HepG2 (cell line): ENCODE measurements around the gene SREBF1. TPM values are rescaled to one million over a fixed set of nuclear protein-coding genes. Genes with fewer than 3 reads are reported as not detected.

Source experiments
- FOXP1 ChIP-seq, 2 experiments: fragments of 450-650 bp in 1 of 2; IDR thresholded peaks; 2 replicates each; pipeline ENCODE4 v1.6.1; 2017 to 2018; ENCODE audit warnings: antibody characterized with exemption in 1 of 2
- TAF1 ChIP-seq: sonication (generic); formaldehyde crosslinking; IDR thresholded peaks from 2 replicates; pipeline ENCODE4 v1.4.0; 2020; ENCODE audit warnings: missing genetic modification reagents
- ZMYM4 ChIP-seq: sonication (generic); formaldehyde crosslinking; IDR thresholded peaks from 2 replicates; pipeline ENCODE4 v1.8.1; 2023; ENCODE audit warnings: mild to moderate bottlenecking, missing genetic modification reagents
- ZNF138 ChIP-seq: sonication (generic); formaldehyde crosslinking; IDR thresholded peaks from 2 replicates; pipeline ENCODE4 v1.5.0; 2020; ENCODE audit warnings: mild to moderate bottlenecking, low read depth, missing genetic modification reagents
- ZNF260 ChIP-seq: sonication (generic); formaldehyde crosslinking; IDR thresholded peaks from 2 replicates; pipeline ENCODE4 v1.4.0; 2020; ENCODE audit warnings: missing genetic modification reagents, low read depth, mild to moderate bottlenecking, borderline replicate concordance
- ZNF558 ChIP-seq: sonication (generic); formaldehyde crosslinking; IDR thresholded peaks from 2 replicates; pipeline ENCODE4 v1.9.0; 2022; ENCODE audit warnings: mild to moderate bottlenecking, missing genetic modification reagents, borderline replicate concordance
- polyA plus RNA-seq, 8 experiments: library from polyadenylated mRNA; depleted of rRNA in 3 of 8; stranded (reverse) in 7 of 8; unstranded in 1 of 8; fragments of >200 nt; fragmentation: Illumina TruSeq in 4 of 8; extraction: Trizol in 4 of 8; gene quantifications; 2 replicates each; pipeline versions ENCODE4 v1.2.1 to v1.2.3, GENCODE V29; 2011 to 2016; ENCODE audit warnings: low read depth in 4 of 8, missing spikeins in 1 of 8, mixed read lengths in 1 of 8; ENCODE audit not compliant: insufficient read depth in 1 of 8
- total RNA-seq, 5 experiments: library from RNA; depleted of rRNA; stranded (reverse); fragments of >200 nt; fragmentation: Illumina TruSeq; extraction: Trizol; gene quantifications; 2 replicates each; pipeline ENCODE4 v1.2.3, GENCODE V29; 2016; ENCODE audit warnings: low read depth in 1 of 5
- TF ChIP-seq, protein P1 (sequence below): sonication (generic); formaldehyde crosslinking; IDR thresholded peaks from 2 replicates; pipeline ENCODE4 v1.5.1; 2020; ENCODE audit warnings: missing genetic modification reagents, mild to moderate bottlenecking, borderline replicate concordance
- TF ChIP-seq, protein P2 (sequence below): sonication (generic); formaldehyde crosslinking; IDR thresholded peaks from 2 replicates; pipeline ENCODE4 v1.4.0; 2020; ENCODE audit warnings: mild to moderate bottlenecking, missing genetic modification reagents, borderline replicate concordance
- TF ChIP-seq, protein P3 (sequence below): sonication (generic); formaldehyde crosslinking; IDR thresholded peaks from 2 replicates; pipeline ENCODE4 v1.4.0; 2020; ENCODE audit warnings: missing genetic modification reagents
- TF ChIP-seq, protein P4 (sequence below): sonication (generic); formaldehyde crosslinking; IDR thresholded peaks from 2 replicates; pipeline ENCODE4 v1.8.0; 2022; ENCODE audit warnings: mild to moderate bottlenecking, missing genetic modification reagents; ENCODE audit not compliant: insufficient replicate concordance
- TF ChIP-seq, protein P5 (sequence below): sonication (generic); formaldehyde crosslinking; IDR thresholded peaks from 2 replicates; pipeline ENCODE4 v1.5.1; 2020; ENCODE audit warnings: mild to moderate bottlenecking, missing genetic modification reagents

The SREBF1 gene
- total and polyA plus RNA-seq, 2 of the 13 experiments (the other 11 are each of a cell fraction or from before 2014, with no cell fraction given), result 34.3 to 38.0 TPM

DNA sequence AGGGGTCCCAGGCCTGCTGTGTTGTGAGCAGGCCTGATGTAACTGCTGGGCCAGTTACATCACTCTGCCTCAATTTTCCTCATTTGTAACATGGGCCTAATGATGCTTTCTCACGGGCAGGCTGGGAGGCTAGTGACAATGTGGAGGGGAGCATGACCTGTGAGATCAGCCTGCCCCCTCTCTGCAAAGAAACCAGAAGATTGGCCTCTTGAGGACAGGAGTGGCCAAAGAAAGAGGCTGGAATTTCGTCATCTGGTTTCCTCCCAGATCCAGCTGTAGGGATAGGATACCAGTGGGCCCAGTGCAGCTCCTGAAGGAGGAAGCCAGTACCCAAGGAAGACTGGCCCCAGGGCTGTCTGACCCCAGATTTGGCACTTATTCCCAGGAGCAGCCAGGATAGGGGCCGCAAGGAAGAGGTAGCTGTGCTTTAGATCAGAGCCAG is 615 bp upstream of the SREBF1 start (continued):
- TF ChIP-seq, protein P1, sequence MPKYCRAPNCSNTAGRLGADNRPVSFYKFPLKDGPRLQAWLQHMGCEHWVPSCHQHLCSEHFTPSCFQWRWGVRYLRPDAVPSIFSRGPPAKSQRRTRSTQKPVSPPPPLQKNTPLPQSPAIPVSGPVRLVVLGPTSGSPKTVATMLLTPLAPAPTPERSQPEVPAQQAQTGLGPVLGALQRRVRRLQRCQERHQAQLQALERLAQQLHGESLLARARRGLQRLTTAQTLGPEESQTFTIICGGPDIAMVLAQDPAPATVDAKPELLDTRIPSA (CRISPR knock-in tag), result 0 out of 2 replicates have a peak, but pooled peaks have one; percentile 77
- TF ChIP-seq ZNF558 (CRISPR knock-in tag) (no peak), TAF1 (CRISPR knock-in tag) (0 out of 2 replicates have a peak, but pooled peaks have one; percentile 20), ZNF260 (CRISPR knock-in tag) (no peak), FOXP1 (IDR thresholded peaks at IDR 0.05) (no peak), FOXP1 (CRISPR knock-in tag; IDR thresholded peaks at IDR 0.05) (no peak), ZMYM4 (no peak), ZNF138 (CRISPR knock-in tag) (0 out of 2 replicates have a peak, but pooled peaks have one; percentile 23)
- TF ChIP-seq, protein P2, sequence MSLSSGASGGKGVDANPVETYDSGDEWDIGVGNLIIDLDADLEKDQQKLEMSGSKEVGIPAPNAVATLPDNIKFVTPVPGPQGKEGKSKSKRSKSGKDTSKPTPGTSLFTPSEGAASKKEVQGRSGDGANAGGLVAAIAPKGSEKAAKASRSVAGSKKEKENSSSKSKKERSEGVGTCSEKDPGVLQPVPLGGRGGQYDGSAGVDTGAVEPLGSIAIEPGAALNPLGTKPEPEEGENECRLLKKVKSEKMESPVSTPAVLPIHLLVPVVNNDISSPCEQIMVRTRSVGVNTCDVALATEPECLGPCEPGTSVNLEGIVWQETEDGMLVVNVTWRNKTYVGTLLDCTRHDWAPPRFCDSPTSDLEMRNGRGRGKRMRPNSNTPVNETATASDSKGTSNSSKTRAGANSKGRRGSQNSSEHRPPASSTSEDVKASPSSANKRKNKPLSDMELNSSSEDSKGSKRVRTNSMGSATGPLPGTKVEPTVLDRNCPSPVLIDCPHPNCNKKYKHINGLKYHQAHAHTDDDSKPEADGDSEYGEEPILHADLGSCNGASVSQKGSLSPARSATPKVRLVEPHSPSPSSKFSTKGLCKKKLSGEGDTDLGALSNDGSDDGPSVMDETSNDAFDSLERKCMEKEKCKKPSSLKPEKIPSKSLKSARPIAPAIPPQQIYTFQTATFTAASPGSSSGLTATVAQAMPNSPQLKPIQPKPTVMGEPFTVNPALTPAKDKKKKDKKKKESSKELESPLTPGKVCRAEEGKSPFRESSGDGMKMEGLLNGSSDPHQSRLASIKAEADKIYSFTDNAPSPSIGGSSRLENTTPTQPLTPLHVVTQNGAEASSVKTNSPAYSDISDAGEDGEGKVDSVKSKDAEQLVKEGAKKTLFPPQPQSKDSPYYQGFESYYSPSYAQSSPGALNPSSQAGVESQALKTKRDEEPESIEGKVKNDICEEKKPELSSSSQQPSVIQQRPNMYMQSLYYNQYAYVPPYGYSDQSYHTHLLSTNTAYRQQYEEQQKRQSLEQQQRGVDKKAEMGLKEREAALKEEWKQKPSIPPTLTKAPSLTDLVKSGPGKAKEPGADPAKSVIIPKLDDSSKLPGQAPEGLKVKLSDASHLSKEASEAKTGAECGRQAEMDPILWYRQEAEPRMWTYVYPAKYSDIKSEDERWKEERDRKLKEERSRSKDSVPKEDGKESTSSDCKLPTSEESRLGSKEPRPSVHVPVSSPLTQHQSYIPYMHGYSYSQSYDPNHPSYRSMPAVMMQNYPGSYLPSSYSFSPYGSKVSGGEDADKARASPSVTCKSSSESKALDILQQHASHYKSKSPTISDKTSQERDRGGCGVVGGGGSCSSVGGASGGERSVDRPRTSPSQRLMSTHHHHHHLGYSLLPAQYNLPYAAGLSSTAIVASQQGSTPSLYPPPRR (CRISPR knock-in tag), result 0 out of 2 replicates have a peak, but pooled peaks have one; percentile 45
- TF ChIP-seq, protein P3, sequence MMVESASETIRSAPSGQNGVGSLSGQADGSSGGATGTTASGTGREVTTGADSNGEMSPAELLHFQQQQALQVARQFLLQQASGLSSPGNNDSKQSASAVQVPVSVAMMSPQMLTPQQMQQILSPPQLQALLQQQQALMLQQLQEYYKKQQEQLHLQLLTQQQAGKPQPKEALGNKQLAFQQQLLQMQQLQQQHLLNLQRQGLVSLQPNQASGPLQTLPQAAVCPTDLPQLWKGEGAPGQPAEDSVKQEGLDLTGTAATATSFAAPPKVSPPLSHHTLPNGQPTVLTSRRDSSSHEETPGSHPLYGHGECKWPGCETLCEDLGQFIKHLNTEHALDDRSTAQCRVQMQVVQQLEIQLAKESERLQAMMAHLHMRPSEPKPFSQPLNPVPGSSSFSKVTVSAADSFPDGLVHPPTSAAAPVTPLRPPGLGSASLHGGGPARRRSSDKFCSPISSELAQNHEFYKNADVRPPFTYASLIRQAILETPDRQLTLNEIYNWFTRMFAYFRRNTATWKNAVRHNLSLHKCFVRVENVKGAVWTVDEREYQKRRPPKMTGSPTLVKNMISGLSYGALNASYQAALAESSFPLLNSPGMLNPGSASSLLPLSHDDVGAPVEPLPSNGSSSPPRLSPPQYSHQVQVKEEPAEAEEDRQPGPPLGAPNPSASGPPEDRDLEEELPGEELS (CRISPR knock-in tag), result no peak
- TF ChIP-seq, protein P4, sequence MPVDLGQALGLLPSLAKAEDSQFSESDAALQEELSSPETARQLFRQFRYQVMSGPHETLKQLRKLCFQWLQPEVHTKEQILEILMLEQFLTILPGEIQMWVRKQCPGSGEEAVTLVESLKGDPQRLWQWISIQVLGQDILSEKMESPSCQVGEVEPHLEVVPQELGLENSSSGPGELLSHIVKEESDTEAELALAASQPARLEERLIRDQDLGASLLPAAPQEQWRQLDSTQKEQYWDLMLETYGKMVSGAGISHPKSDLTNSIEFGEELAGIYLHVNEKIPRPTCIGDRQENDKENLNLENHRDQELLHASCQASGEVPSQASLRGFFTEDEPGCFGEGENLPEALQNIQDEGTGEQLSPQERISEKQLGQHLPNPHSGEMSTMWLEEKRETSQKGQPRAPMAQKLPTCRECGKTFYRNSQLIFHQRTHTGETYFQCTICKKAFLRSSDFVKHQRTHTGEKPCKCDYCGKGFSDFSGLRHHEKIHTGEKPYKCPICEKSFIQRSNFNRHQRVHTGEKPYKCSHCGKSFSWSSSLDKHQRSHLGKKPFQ (CRISPR knock-in tag), result no peak
- TF ChIP-seq, protein P5, sequence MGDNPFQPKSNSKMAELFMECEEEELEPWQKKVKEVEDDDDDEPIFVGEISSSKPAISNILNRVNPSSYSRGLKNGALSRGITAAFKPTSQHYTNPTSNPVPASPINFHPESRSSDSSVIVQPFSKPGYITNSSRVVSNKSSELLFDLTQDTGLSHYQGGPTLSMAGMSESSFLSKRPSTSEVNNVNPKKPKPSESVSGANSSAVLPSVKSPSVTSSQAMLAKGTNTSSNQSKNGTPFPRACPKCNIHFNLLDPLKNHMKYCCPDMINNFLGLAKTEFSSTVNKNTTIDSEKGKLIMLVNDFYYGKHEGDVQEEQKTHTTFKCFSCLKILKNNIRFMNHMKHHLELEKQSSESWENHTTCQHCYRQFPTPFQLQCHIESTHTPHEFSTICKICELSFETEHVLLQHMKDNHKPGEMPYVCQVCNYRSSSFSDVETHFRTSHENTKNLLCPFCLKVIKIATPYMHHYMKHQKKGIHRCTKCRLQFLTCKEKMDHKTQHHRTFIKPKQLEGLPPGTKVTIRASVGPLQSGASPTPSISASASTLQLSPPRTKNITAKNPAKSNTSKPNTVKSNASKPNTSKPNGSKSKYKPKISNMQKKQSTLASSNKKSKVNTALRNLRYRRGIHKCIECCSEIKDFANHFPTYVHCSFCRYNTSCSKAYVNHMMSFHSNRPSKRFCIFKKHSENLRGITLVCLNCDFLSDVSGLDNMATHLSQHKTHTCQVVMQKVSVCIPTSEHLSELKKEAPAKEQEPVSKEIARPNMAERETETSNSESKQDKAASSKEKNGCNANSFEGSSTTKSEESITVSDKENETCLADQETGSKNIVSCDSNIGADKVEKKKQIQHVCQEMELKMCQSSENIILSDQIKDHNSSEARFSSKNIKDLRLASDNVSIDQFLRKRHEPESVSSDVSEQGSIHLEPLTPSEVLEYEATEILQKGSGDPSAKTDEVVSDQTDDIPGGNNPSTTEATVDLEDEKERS (CRISPR knock-in tag), result no peak
